ENCODE results near the gene CACNA2D2.

The CACNA2D2 gene

GRCh38 chr3:50371133-50371685 is 132.2 kb downstream of the CACNA2D2 start:
- no peak overlapping the region for H2AFZ ChIP-seq
- no peaks in the 10 kb centered on the region for H3K9me3 ChIP-seq (ENCODE audit: control insufficient read depth, low read length)
- no peak overlapping the region for H3K4me2 ChIP-seq (ENCODE audit: low read length)
- no peaks in the 10 kb centered on the region for H3K36me3 ChIP-seq (ENCODE audit: control insufficient read depth, insufficient read depth, low read length)
- TF ChIP-seq CTCF (IDR thresholded peaks at IDR 0.05): no peak
- H3K27me3 ChIP-seq (ENCODE audit: control insufficient read depth, insufficient read depth, low read length): no peaks in the 10 kb centered on the region
- H3K4me3 ChIP-seq (ENCODE audit: low read depth, low read length): no peak overlapping the region
- H3K9ac ChIP-seq: no peak overlapping the region
- H3K79me2 ChIP-seq: no peaks in the 10 kb centered on the region
- H3K4me1 ChIP-seq: no peaks in the 10 kb centered on the region
- no peak overlapping the region for H3K27ac ChIP-seq

GRCh38 chr3:50370594-50370993 is 132.8 kb downstream of the CACNA2D2 start:
- Histone ChIP-seq H3K4me1 (peaks cover 3% of the 10 kb centered on the region), H3K9me3 (ENCODE audit: control insufficient read depth, low read length) (no peaks in the 10 kb centered on the region), H3K9ac (no peak overlapping the region), H3K79me2 (no peaks in the 10 kb centered on the region), H3K4me2 (ENCODE audit: low read length) (no peak overlapping the region), H3K4me3 (ENCODE audit: low read depth, low read length) (no peak overlapping the region), H3K36me3 (ENCODE audit: control insufficient read depth, insufficient read depth, low read length) (no peaks in the 10 kb centered on the region), H2AFZ (no peak overlapping the region), H3K27ac (no peak overlapping the region), H3K27me3 (ENCODE audit: control insufficient read depth, insufficient read depth, low read length) (no peaks in the 10 kb centered on the region)
- no peak for TF ChIP-seq CTCF (IDR thresholded peaks at IDR 0.05)

- Histone ChIP-seq H3K4me1 (peaks cover 6% of the 10 kb centered on the region), H2AFZ (no peak overlapping the region), H3K27me3 (ENCODE audit: control insufficient read depth, insufficient read depth, low read length) (no peaks in the 10 kb centered on the region), H3K9ac (no peak overlapping the region), H3K79me2 (no peaks in the 10 kb centered on the region), H3K4me2 (ENCODE audit: low read length) (no peak overlapping the region), H3K4me3 (ENCODE audit: low read depth, low read length) (no peak overlapping the region), H3K36me3 (ENCODE audit: control insufficient read depth, insufficient read depth, low read length) (no peaks in the 10 kb centered on the region), H3K9me3 (ENCODE audit: control insufficient read depth, low read length) (no peaks in the 10 kb centered on the region), H3K27ac (no peak overlapping the region)
- TF ChIP-seq CTCF (IDR thresholded peaks at IDR 0.05): no peak
These were observed 134.3 kb downstream of the CACNA2D2 start for GRCh38 chr3:50369012-50369670.

- H3K27ac ChIP-seq: peak overlapping the region; percentile 71
- no peaks in the 10 kb centered on the region for H3K79me2 ChIP-seq
- no peaks in the 10 kb centered on the region for H3K27me3 ChIP-seq (ENCODE audit: control insufficient read depth, insufficient read depth, low read length)
- peak overlapping the region; percentile 94 for H2AFZ ChIP-seq
- H3K4me1 ChIP-seq: peaks cover 6% of the 10 kb centered on the region
- H3K9me3 ChIP-seq (ENCODE audit: control insufficient read depth, low read length): no peaks in the 10 kb centered on the region
- TF ChIP-seq CTCF (IDR thresholded peaks at IDR 0.05): no peak
- H3K36me3 ChIP-seq (ENCODE audit: control insufficient read depth, insufficient read depth, low read length): no peaks in the 10 kb centered on the region
- H3K4me2 ChIP-seq (ENCODE audit: low read length): peak overlapping the region; percentile 89
- no peak overlapping the region for H3K9ac ChIP-seq
- H3K4me3 ChIP-seq (ENCODE audit: low read depth, low read length): no peak overlapping the region
These were observed 137.6 kb downstream of the CACNA2D2 start for GRCh38 chr3:50365842-50366220.

Data from parathyroid adenoma (tissue), 2 donors.